Panc1 (cell line): ENCODE measurements around the gene MAPT.

Experiments
- POLR2AphosphoS5 ChIP-seq: IDR thresholded peaks from 2 replicates; pipeline ENCODE4 v1.6.1; 2012; ENCODE audit warnings: mild to moderate bottlenecking, low read depth, low read length, moderate library complexity
- SIN3A ChIP-seq: IDR thresholded peaks from 2 replicates; pipeline ENCODE4 v1.6.1; 2012; ENCODE audit warnings: low read depth, mild to moderate bottlenecking, low read length, moderate library complexity, borderline replicate concordance; ENCODE audit not compliant: insufficient read depth
- TF ChIP-seq, protein P1 (sequence below): fragments of 450-650 bp; IDR thresholded peaks from 2 replicates; pipeline ENCODE4 v1.5.1; 2017; ENCODE audit warnings: mild to moderate bottlenecking

DNA sequence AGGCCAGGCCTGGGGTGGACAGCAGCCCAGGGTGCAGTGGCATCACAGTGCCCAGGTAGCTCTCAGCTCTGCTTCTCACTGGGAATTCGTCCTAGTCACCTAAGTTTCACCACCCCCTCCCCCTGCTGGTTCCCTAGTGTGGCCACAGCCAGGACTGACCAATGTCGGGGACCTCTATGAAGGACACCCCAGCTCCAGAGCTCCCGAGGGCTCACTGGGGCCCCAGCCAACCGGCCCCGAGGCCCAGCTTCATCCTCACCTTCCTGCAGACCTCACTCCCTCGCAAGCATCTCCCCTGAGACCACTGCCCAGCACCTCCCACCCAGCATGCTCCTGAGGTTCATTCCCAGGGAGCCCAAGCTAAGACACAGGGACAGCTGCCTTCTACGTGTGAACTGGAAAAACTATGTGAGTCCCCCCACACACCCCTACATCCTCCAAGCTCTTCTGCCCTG lies 44.8 kb upstream of the MAPT start:
- TF ChIP-seq, protein P1, sequence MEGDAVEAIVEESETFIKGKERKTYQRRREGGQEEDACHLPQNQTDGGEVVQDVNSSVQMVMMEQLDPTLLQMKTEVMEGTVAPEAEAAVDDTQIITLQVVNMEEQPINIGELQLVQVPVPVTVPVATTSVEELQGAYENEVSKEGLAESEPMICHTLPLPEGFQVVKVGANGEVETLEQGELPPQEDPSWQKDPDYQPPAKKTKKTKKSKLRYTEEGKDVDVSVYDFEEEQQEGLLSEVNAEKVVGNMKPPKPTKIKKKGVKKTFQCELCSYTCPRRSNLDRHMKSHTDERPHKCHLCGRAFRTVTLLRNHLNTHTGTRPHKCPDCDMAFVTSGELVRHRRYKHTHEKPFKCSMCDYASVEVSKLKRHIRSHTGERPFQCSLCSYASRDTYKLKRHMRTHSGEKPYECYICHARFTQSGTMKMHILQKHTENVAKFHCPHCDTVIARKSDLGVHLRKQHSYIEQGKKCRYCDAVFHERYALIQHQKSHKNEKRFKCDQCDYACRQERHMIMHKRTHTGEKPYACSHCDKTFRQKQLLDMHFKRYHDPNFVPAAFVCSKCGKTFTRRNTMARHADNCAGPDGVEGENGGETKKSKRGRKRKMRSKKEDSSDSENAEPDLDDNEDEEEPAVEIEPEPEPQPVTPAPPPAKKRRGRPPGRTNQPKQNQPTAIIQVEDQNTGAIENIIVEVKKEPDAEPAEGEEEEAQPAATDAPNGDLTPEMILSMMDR: no peak
- no peak for TF ChIP-seq SIN3A
- TF ChIP-seq POLR2AphosphoS5: no peak
